SK-N-MC (cell line): ENCODE measurements around the gene IL23A.

Source experiments
- EZH2 ChIP-seq: fragments of 200-600 bp; sonication (generic); IDR thresholded peaks from one replicate; pipeline ENCODE4 v1.6.1; 2017; ENCODE audit warnings: antibody characterized with exemption
- FOXP2 ChIP-seq: optimal IDR thresholded peaks from 2 replicates; pipeline ENCODE3; 2011; ENCODE audit warnings: mild to moderate bottlenecking, moderate library complexity; ENCODE audit not compliant: insufficient read depth; ENCODE audit errors: extremely low read length, control extremely low read depth
- POLR2AphosphoS5 ChIP-seq: IDR thresholded peaks from 2 replicates; pipeline ENCODE4 v1.6.1; 2012; ENCODE audit warnings: mild to moderate bottlenecking, low read depth, low read length, borderline replicate concordance

GRCh38 chr12:56358836-56359532 is 20.3 kb downstream of the IL23A start:
- no peak for TF ChIP-seq POLR2AphosphoS5
- no peak for TF ChIP-seq EZH2
- TF ChIP-seq FOXP2: no peak
